ENCODE measurements around the gene PDIA5.

The PDIA5 gene

DNA sequence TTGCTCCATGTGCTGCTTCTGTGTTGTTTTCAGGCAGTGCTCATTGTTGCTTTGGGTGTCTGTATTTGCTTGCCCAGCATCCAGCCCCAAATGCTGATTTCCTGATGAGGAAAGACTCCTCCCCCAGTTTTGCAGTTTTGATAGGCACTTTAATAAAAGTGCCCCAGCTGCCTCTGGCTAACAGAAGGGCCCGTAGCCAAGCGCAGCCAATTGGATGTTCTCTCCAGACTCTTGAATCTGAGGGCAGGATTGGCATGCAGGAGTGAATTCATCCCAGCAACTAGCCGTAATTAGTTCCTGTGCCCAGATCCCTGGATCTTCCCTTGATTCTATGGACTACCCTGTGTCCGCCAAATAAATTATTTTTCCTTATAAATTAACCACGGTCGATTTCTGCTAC is 24.4 kb upstream of the PDIA5 start:
- no peak for DNase-seq (ENCODE audit: low read depth, low spot score)

DNA sequence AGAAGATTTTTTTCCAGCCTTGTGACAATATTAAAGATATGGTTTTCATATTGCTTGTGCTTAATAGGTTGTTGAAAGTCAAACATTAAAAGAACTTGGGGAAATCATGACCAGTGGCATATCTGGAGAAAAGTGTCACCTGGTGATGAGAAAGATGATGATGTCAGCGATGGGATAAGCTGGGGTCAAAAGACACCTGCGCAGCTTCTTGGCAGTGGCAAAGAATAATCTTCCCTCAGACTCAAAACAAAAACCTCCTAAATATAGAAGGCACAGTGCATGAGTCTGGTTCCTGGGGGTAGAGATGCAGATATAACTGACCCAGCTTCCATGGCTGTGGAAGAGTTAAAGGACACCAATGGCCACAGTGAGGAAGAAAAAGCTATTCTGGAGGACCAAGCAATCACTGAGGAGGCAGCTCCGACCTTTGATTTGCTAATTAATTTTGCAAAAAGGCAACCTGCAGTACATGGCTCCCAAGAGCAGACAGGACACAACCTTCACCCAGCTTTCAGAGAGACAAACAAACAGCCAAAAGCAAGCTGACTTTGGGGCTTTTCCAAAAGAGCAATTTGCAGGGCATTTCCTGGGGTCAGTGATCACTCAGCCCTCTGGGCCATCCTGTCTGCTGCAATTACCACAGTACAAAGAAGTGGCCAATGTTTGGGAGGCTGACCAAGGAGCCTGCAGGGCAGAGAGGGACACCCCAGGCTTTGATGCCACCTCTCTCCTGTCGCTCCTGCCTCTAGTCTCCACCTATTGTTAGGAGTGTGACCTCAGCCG is 21.7 kb upstream of the PDIA5 start:
- DNase-seq (ENCODE audit: low read depth, low spot score), result no peak

DNA sequence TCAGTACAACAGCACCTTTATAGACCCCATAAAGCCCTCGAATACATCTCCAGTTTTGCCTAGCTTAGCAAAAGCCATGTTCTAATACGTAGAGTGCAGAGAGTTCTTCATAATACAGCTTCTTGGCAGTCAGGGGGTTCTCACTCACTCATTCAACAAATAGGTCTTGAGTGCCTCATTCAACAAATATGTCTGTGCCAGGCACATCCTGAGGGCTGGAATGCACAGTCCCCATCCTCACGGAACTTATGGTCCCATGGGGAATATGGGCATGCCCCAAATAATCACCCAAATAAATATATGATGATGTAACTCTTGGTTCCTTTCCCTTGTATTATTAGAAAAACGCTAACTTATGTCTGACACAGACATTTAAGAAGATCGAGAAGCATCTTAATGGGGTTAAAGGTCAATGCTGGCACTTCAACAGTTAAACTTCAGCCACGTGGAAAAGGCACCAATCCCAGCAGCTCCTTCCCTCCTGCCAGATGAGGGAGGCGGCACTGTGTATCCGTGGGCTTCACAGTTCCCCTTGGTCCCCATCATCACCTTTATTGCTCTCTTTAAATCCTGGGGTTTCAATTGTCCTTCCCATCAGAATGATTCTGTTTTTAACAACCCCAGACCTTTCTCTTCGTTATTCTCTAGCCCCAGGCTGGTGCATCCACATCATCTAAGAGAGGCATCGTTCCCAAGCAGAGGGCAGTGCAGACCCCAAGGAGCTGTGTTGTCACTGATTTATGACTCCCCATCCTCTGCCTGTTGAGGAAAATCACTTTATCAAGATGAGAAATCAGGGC is 20.4 kb upstream of the PDIA5 start:
- no peak for DNase-seq (ENCODE audit: low read depth, low spot score)

- no peak for DNase-seq (ENCODE audit: low read depth, low spot score)
Observed at GRCh38 chr3:123047062-123047319, 19.8 kb upstream of the PDIA5 start.

DNA sequence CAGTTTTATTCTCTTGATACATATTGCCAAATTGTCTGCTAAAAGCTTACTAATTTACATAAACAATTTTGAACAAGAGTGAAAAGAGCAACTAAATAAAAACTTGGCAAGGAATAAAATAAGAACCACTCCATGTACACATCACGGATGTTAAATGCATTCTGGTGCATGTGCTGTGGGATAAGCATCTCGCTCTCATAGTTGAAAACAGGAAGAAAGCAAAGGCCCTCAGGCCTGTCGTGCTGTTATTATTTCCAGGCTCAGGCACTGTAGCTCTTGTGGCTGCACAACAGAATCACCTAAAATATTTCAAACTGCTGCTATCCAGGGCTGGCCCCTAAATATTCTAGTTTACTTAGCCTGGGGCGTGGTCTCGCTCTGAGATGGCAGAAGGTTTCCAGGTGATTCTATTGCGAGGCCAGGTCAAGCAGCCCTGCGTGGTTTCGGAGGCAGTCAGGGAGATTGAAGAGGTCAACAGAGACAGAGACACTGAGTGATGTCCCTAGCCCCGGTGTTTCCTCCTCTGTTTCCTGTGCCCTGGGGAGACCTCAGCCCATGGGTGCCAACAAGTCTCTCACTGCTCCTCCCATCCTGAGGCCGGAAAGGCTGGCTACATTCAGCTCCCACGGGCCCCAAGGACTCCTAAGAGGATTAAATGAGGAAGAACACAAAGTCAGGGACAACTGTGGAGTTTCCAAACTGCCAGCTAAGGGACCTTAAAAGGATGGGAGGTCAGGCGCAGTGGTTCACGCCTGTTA is 18.2 kb upstream of the PDIA5 start:
- DNase-seq (ENCODE audit: low read depth, low spot score), result no peak

- DNase-seq (ENCODE audit: low read depth, low spot score), result no peak
Observed at GRCh38 chr3:123050666-123051065, 16.2 kb upstream of the PDIA5 start.

GRCh38 chr3:123053107-123053506 is 13.7 kb upstream of the PDIA5 start:
- DNase-seq (ENCODE audit: low read depth, low spot score), result no peak

DNA sequence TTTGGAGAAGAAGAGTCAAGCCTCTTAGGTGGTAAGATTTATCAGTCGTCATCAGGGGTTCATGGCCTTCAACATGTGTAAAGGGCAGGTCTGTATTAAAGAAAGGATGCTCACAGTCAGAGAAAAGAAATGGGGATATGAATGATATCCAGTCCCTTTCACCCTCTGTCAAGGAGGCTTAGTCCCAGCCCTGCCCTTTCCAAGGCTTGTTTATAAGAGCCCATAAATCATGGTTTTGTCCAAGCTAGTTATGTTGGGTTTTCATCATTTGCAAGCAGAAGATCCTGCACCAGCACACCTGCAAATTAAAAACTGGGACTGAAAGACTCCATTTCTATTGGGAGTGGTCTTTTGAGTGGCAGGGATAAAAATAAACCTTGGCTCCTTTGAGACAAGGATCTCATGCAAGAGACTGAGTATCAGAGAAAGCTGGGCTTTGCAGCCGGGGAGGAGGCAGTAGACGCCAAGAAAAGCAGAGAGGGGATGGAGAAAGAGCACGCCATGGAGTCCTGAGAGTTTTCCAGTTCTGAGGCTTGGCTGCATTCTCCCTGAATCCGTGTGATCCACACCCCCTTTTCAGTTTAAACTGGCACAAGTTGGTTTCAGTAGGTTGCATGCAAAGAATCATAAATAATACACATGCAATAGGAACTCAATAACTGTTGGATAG is 12.6 kb upstream of the PDIA5 start:
- DNase-seq (ENCODE audit: low read depth, low spot score), result no peak

- no peak for DNase-seq (ENCODE audit: low read depth, low spot score)
Observed at GRCh38 chr3:123054931-123055330, 11.9 kb upstream of the PDIA5 start.

- DNase-seq (ENCODE audit: low read depth, low spot score), result no peak
Observed at GRCh38 chr3:123055352-123055751, 11.5 kb upstream of the PDIA5 start.

DNA sequence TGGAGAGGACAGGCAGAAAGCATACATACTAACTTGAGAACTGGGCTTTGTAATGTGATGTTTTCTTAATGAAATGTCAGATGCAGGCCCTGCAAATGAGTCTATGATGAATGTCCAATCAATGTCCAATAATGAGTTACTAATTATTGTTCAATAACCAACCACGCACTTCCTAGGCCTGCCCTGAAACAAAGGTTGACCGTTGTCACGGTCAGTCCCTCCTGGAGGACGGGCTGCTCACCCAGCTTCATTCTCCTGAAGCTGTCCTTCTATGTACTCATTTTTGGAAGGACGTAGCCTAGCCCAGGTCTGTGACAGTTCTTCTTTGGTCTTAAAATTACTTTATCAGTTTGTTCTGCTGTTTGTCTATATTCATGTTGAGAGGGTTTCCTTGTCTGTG is 8.3 kb upstream of the PDIA5 start:
- no peak for DNase-seq (ENCODE audit: low read depth, low spot score)

DNA sequence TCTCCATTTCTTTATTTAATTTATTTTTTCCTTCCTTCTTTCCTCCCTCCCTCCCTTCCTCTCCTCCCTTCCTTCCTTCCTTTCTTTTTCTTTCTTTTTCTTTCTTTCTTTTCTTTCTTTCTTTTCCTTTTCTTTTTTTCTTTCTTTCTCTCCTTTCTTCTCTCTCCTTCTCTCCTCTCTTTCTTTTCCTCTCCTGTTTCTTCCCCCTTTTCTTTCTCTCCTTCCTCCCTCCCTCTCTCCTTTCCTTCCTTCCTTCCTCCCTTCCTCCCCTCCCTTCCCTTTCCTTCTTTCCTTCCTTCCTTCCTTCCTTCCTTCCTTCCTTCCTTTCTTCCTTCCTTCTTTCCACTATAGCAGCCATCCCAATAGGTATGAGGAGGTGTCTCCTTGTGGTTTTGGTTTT is 6.8 kb upstream of the PDIA5 start:
- no peak for DNase-seq (ENCODE audit: low read depth, low spot score)

DNA sequence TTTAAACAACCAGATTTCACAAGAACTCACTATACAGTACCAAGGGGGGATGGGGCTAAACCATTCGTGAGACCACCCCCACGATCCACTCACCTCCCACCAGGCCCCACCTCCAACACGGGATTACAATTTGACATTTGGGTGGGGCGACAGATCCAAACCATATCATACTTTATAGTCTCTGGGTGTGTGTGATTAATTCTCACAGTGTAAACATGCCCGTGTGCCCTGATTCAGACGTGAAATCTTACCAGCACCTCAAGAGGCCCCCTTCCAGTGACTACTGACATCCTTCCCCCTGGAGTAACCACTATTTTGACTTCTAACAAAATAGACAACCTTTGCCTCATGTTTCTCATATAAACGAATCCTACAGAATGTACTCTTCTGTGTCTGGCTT is 5.0 kb upstream of the PDIA5 start:
- no peak for DNase-seq (ENCODE audit: low read depth, low spot score)

GRCh38 chr3:123063034-123063433 is 3.8 kb upstream of the PDIA5 start:
- no peak for DNase-seq (ENCODE audit: low read depth, low spot score)

DNA sequence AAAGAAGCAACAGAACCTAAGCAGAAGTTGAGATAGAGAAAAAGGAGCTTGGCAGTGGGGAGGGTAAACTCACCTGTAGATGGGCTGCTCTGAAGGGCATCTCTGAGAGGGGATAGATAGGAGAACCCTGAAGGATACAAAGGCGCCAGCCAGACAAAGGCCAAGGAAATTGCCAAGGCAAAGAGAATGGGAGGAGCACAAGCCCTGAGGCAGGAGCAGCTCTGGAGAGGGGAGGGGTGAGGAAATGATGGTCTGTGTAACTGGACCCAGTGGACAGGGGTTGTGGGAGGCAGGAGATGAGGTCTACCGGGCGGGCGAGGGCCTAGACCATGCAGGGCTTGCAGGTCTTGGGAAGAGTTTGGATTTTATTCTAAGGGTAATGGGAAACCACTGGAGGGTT is 2.3 kb upstream of the PDIA5 start:
- no peak for DNase-seq (ENCODE audit: low read depth, low spot score)

DNA sequence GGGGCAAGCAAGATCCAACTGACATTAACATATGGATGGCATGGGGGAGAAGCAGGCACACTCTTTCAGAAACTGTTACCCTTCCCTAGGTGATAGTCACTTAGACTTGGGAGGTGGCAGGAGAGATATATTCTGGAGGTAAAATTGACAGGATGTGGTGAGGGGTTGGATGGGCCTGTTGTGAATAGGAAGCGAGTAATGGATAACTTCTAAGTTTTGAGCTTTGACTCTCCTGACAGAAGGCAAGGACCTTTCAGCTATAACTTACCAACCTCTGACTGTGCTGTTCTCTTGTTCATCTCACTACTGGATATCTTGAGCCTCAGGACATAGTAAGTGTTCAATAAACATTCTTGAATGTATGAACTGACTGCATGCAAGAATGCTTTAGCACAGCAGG is 1.9 kb upstream of the PDIA5 start:
- no peak for DNase-seq (ENCODE audit: low read depth, low spot score)

GRCh38 chr3:123066599-123066895 is 278 bp upstream of the PDIA5 start:
- DNase-seq (ENCODE audit: low read depth, low spot score), result no peak

- DNase-seq (ENCODE audit: low read depth, low spot score), result no peak
Observed at GRCh38 chr3:123067689-123068600, 1.1 kb downstream of the PDIA5 start.

DNA sequence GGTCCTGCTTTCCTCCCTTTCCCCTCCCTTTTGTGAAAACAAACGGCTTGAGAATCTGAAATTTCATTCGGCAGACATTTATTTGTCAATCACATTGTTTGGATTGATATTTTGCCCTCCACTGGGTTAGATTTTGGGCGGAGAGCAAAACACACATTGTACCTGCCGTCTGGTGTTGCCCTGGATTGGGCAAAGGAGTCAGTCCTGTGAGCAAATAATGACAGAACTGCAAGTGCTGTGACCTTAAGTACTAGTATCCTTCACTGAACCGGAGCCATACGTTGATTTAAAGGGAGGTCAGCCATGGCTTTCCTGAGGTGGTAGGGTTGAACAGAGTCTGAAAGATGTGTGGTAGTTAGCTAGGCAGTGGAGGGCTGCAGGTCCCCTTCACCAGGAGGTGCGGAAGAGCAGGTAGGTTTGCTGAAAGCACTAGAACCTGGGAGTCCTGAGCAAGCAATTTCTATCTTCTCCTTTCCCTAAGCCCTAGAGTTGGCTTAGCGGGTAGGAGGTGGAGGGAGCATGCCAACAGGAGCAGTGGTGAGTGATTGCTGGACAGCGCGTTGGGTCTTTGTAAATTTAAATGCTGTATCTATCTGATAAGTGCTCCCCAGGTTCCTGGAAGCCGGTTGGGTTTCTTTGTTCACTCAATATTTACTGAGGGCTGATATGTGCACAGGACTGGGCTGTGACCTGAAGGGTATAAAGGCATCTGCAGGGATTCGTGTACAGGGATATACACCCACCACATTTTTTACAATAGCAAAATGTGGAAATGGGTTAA is 2.0 kb downstream of the PDIA5 start:
- no peak for DNase-seq (ENCODE audit: low read depth, low spot score)

GRCh38 chr3:123070510-123070909 is 3.7 kb downstream of the PDIA5 start:
- DNase-seq (ENCODE audit: low read depth, low spot score), result no peak

DNA sequence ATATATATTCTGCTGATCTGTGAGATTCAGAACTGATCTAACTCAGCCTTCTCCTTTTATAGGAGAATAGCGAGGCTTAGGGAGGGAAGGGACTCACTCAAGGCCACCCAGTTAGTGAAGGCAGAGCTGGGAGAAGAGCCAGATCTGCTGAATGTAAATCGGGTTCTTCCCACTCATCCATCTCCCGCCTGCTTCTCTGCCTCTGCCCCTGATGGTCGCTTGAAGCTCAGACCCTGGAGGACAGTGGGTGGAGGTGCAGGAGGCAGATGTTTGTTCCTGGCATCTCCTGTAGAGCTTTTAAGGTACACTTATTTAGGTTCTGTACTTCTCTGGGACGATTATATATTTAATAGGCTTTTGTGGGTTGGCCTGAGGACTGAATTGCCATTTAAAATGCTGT is 4.3 kb downstream of the PDIA5 start:
- no peak for DNase-seq (ENCODE audit: low read depth, low spot score)
